NCI-H774 (cell line): ENCODE data around the gene TECPR2.
"Not testable (repeated sequence)": the region's sequence is repeated elsewhere in the genome, so short reads cannot be mapped to it uniquely, and the experiment has no call there.

Experiments used
- DNase-seq: peaks from one replicate; lab custom pipeline; 2025; lab: John Stamatoyannopoulos, UW

Gene TECPR2

DNA sequence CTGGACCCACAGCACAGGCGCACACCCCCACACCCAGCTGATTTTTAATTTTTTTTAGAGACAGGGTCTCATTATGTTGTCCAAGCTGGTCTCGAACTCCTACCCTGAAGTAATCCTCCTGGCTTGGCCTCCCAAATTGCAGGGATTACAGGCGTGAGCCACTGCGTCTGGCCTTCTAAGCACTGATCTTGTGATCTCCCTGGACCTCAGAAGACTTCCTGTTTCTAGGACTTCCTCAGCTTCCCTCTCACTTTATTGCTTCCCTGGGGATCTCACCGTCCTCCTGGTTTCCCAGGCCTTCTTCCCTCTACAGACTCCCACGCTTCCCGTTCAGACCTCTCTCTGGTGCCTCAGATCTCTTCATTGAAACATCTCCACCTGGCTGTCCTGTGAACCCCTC lies 29.4 kb upstream of the TECPR2 start:
- DNase-seq: no peak

DNA sequence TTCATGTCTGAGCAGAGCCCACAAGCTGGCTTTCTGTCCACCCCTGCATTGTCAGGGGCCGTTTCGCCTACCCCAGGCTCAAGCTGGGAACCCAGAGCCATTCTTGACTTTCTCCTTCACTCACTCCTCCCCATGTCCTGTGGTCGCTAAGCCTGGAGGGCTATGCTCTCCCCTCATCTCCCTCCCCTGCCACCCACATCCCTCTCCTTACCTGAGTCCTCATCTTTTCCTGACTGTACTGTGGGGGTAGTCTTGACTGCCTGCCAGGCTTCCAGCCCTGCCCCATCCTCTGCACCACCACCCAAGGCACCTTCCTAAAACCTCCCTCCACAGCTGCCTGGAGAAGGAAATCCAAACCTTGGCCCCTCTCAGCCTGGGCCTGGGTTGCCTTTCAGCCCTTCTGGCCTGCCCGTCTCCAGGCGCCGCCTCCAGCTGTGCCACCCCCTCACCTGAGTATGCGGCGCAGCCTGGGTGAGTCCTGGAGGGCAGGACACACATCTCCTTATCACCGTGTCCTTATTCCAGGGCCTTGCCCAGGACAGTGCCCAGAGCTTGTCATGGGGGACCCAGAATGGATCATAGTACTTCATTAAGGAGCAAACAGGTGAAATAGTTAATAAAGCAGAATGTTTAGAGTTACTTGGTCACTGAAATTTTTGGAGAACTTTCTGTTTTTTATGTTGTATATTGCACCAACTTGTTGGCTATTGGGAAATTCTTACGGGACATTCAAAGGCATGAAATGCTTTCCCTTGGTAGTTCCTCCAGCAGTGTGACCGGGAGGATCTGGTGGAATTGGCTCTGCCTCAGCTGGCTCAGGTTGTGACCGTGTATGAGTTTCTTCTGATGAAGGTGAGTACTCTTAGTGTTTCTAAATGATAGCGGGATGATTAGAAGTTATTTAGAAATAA lies 28.7 kb upstream of the TECPR2 start:
- DNase-seq: no peak

GRCh38 chr14:102335163-102335562 lies 27.6 kb upstream of the TECPR2 start:
- DNase-seq: no peak

DNA sequence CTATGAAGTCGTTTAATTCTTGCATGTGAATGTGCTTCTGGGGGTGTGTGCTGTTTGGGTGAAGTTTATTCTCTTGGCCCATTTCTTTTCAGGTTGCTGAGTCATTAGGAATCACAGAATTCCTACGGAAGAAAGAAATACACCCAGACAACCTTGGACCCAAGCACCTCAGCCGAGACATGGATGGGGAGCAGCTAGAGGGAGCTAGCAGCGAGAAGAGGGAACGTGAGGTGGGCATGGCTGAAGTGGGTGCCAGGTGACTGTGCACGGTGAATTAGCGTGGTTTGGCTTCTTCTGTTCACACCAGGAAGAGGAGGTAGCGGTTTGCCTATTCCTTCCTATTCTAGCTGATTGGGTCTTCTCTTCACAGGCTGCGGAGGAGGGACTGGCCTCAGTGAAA lies 24.0 kb upstream of the TECPR2 start:
- no peak for DNase-seq

DNA sequence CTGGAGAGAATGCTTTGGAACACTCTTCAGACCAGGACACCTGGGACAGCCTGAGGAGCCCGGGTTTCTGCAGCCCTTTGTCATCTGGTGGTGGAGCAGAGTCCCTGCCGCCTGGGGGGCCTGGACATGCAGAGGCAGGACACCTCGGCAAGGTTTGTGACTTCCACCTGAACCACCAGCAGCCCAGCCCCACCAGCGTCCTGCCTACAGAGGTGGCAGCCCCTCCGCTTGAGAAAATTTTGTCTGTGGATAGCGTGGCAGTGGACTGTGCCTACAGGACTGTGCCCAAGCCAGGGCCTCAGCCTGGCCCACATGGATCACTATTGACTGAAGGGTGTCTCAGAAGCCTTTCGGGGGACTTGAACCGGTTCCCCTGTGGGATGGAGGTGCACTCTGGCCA lies 21.2 kb upstream of the TECPR2 start:
- DNase-seq: no peak

DNA sequence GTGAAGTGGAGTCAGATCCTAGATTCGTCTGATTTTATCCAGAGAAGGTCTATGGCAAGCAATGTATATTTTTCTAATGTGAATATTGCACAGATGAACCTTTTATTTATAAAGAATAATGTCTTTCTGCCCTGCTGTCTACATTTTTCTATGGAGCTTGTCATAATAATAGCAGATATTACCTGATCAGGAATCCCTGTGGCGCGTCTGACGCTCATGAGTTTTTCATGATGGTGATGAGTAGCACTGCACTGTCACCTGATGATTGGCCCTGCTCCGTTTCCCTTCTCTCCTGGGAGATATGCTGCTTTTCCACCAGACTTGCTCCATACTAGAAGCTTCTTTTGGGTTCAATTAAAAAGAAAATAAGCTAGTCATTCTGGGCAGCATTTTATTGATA lies 20.5 kb upstream of the TECPR2 start:
- DNase-seq: no peak

GRCh38 chr14:102344084-102344483 lies 18.7 kb upstream of the TECPR2 start:
- DNase-seq: no peak

DNA sequence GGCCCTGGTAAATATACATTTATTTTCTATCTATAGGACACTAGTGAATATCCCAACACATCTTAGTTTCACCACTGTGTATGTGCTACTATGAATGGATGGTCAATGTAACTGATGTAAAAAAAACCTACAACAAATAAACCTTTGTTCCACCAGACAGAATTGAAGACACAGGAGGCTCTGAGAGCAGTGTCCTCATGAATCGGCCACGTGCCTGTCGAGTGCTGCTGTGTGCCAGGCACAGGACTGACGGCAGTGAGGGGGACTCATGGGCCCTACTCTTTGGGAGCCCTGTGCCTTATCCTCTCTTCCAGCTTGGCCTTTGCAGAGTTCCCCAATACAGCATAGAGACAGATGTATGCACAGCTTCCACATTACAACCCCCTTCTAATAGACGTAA lies 18.3 kb upstream of the TECPR2 start:
- DNase-seq: no peak

DNA sequence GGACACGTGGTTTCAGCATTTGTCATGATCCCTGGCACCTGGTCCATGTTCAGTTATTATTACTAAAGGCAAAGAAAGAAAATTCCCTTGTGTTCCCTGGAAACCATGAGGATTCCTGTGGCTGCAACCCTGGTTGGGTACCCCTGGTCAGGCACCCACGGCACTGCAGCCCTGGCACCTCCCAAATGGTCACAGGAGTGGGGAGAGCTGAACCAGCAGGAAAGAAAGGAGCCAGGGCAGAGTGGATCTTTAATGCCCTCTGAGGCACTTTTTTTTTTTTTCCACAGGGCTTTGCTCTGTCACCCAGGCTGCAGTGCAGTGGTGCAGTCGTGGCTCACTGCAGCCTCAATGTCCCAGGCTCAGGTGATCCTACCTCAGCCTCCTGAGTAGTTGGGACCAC lies 17.5 kb upstream of the TECPR2 start:
- no peak for DNase-seq

DNA sequence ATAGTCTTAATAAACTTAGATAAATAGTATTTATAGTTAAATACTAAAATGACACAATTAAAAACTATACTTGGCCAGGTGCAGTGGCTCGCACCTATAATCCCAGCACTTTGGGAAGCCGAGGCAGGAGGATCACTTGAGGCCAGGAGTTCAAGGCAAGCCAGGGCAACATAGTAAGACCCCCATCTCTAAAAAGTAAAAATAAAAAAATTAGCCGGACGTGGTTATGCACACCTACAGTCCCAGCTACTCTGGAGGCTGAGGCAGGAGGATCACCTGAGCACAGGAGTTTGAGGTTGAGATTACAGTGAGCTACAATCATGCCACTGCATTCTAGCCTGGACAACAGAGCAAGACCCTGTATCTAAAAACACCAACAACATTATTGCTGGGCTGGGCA lies 16.1 kb upstream of the TECPR2 start:
- no peak for DNase-seq

- no peak for DNase-seq
Observed at GRCh38 chr14:102348376-102348775, 14.4 kb upstream of the TECPR2 start.

DNA sequence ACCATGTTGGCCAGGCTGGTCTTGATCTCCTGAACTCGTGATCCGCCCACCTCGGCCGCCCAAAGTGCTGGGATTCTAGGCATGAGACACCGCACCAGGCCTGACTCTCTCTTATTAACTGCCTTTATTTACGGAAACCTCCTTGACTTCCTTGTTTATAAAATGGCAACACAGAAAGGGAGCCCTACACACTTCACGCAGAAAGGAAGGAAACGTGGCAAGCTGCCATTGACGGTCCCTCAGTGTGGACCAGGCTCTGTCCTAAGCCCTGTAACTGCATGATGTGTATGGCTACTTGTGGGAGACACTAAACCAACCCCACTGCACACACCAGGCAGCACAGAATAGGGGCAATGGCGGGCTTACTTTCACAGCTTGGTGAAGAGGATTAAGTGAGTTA lies 11.7 kb upstream of the TECPR2 start:
- no peak for DNase-seq

DNA sequence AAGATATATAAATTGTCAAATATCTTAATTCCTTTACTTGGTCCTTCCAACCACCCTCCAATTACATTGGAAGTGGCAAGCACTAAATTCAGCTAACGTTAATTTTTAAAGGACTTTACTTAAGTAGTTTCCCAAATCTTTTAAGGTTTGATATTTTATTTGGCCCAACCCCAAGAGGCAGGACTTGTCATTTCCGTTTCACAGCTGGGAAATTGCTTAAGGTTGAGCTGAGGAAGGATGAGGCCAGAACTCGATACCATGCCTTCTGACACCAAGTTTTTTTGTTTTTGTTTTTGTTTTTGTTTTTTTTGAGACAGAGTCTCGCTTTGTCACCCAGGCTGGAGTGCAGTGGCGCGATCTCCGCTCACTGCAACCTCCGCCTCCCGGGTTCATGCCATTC lies 11.1 kb upstream of the TECPR2 start:
- not testable (repeated sequence) for DNase-seq

DNA sequence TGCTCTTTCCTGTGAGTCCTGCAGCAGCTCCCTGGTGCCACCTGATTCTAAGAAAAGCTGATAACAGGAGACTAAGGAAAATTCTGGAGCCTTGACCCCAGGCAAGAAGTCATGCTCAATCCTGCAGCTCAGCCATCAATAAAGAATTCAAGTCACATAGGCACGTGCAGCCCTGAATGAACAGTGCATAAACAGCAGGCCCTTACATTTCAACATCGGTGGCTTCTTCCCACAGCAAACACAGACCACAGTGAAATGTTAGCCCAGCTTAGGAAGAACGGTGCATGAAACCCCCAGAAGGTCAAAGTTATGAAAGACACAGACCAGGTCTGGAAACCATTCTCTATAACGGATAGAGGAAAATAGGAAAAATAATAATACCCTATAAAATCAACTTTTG lies 10.5 kb upstream of the TECPR2 start:
- no peak for DNase-seq

DNA sequence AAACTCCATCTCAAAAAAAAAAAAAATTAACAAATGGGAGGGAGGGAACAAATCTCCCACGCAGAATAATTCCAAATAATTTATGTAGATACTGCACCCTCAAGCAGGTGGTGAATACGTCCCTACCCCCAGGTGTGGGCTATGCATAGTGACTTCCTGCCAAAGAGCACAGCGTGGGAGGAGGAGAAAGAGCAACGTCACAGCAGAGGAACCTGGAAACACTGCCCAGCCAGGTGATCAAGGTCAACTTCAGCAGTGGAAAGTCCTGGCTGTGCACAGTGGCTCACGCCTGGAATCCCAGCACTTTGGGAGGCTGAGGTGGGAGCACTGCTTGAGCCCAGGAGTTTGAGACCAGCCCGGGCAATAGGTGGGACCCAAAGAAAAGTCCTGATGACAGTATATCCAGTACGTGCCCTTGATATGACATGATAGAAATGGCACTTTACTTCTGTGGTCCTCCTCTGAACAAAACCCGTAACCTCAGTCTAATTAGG lies 9.6 kb upstream of the TECPR2 start:
- DNase-seq: no peak

GRCh38 chr14:102356280-102356679 lies 6.5 kb upstream of the TECPR2 start:
- no peak for DNase-seq

GRCh38 chr14:102359341-102359740 lies 3.4 kb upstream of the TECPR2 start:
- DNase-seq: no peak

- no peak for DNase-seq
Observed at GRCh38 chr14:102360388-102360787, 2.4 kb upstream of the TECPR2 start.

DNA sequence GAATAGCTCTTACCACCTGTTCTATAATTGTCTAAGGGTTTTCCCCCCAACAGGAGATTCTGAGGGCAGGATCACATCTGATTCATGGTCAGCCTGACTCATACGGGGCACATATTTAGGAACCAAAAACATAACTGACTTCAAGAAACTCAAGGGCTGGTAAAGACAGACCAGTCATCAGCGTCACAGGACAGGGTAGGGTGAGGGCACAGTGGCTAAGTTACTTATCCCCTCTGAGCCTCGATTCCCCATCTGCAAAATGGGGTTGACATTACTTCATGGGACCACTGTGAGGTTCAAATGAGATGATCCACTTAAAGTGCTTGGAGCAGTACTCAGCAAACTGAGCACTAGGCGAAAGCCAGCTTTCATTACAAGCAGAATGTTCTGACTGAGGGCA lies 657 bp upstream of the TECPR2 start:
- no peak for DNase-seq

GRCh38 chr14:102363182-102363943 lies 622 bp downstream of the TECPR2 start:
- no peak for DNase-seq

- no peak for DNase-seq
Observed at GRCh38 chr14:102370305-102370809, 7.6 kb downstream of the TECPR2 start.

GRCh38 chr14:102371361-102371760 lies 8.6 kb downstream of the TECPR2 start:
- DNase-seq: no peak

DNA sequence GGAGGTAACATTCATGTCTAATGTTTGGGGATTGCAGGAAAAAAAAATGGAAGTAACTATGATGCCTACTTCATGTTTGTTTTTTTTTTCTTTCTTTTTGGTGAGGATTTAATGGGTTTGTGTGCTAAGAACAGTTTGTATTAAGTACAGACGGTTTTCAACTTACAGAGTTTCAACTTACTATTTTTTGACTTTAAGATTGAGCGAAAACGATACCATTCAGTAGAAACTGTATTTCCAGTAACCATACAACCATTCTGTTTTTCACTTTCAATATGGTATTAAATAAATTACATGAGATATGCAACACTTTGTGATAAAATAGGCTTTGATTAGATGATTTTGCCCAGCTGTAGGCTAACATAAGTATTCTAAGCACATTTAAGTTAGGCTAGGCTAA lies 10.4 kb downstream of the TECPR2 start:
- DNase-seq: no peak
